PC-9 (cell line): ENCODE data around the gene ARFGAP3. TPM values are rescaled to one million over a fixed set of nuclear protein-coding genes. Genes with fewer than 3 reads are reported as not detected.

Experiments
- BruUV-seq: library from RNA; stranded (reverse); fragments of 400-500 nt; replicated peaks from 2 replicates; lab custom pipeline; 2021; lab: Mats Ljungman, UMichigan
- CTCF ChIA-PET: fragments of 300-600 bp; sonication (Branson Sonifier 250); formaldehyde crosslinking; loops from one replicate; lab custom pipeline; 2022; ENCODE audit warnings: antibody characterized with exemption; lab: Charles Lee
- POLR2A ChIA-PET: fragments of 300-600 bp; sonication (Branson Sonifier 250); formaldehyde crosslinking; loops from one replicate; lab custom pipeline; 2022; ENCODE audit warnings: antibody characterized with exemption; ENCODE audit not compliant: unreplicated experiment; lab: Charles Lee
- DNase-seq, 2 experiments: peaks; one replicate each; pipeline versions ENCODE4 v3.0.0 to v3.0.0-alpha.2; 2015 to 2022; ENCODE audit warnings: mixed read lengths in 1 of 2
- H2AFZ ChIP-seq: fragments of 200-600 bp; sonication (generic); 2 replicates; pipeline ENCODE4 v1.8.1; 2017; ENCODE audit warnings: antibody characterized with exemption
- H3F3A ChIP-seq: fragments of 200-600 bp; sonication (generic); 2 replicates; pipeline ENCODE4 v1.8.1; 2017; ENCODE audit warnings: antibody characterized with exemption, mild to moderate bottlenecking, low read depth; ENCODE audit not compliant: insufficient read depth
- H3K27ac ChIP-seq: fragments of 200-600 bp; sonication (generic); 2 replicates; pipeline ENCODE4 v1.6.1; 2016; ENCODE audit warnings: mixed run types
- H3K27me3 ChIP-seq: fragments of 200-600 bp; sonication (generic); 2 replicates; pipeline ENCODE4 v1.6.1; 2016; ENCODE audit warnings: low read depth, mixed run types; ENCODE audit not compliant: insufficient read depth
- H3K36me3 ChIP-seq: fragments of 200-600 bp; sonication (generic); 2 replicates; pipeline ENCODE4 v1.6.1; 2016; ENCODE audit warnings: low read depth, mixed run types
- H3K4me1 ChIP-seq: fragments of 200-600 bp; sonication (generic); replicated peaks from 2 replicates; pipeline ENCODE4 v1.6.1; 2016; ENCODE audit warnings: mixed run types; ENCODE audit not compliant: insufficient read depth
- H3K4me2 ChIP-seq: fragments of 200-600 bp; sonication (generic); 2 replicates; pipeline ENCODE4 v1.6.1; 2017; ENCODE audit warnings: mixed run types
- H3K4me3 ChIP-seq: fragments of 200-600 bp; sonication (generic); 2 replicates; pipeline ENCODE4 v1.6.1; 2016; ENCODE audit warnings: mixed run types
- H3K79me2 ChIP-seq: fragments of 200-600 bp; sonication (generic); 2 replicates; pipeline ENCODE4 v1.6.1; 2017; ENCODE audit warnings: low read depth, mixed run types
- H3K9me2 ChIP-seq: fragments of 200-600 bp; sonication (generic); 2 replicates; pipeline ENCODE4 v1.8.1; 2017; ENCODE audit warnings: mild to moderate bottlenecking; ENCODE audit not compliant: insufficient read depth
- H3K9me3 ChIP-seq: fragments of 200-600 bp; sonication (generic); 2 replicates; pipeline ENCODE4 v1.8.1; 2016; ENCODE audit warnings: low read depth; ENCODE audit not compliant: insufficient read depth
- H4K20me1 ChIP-seq: fragments of 200-600 bp; sonication (generic); 2 replicates; pipeline ENCODE4 v1.8.1; 2017; ENCODE audit not compliant: insufficient read depth
- EZH2 ChIP-seq: fragments of 200-600 bp; sonication (generic); IDR thresholded peaks from 2 replicates; pipeline ENCODE4 v1.8.0; 2017; ENCODE audit warnings: antibody characterized with exemption, low read depth
- intact Hi-C: fragments of 100-400 bp; cut with micrococcal nuclease; formaldehyde crosslinking; loops from one replicate; pipeline ENCODE4 v1.10.0; 2022; ENCODE audit not compliant: unreplicated experiment
- total RNA-seq: library from RNA; stranded (reverse); gene quantifications from 2 replicates; pipeline ENCODE4 v1.2.3, GENCODE V29; 2021
- TF ChIP-seq, protein P1 (sequence below): fragments of 200-600 bp; sonication (generic); conservative IDR thresholded peaks from 2 replicates; pipeline ENCODE4 v1.6.1; 2017; ENCODE audit warnings: mixed run types, antibody characterized with exemption, mild to moderate bottlenecking, moderate library complexity

The ARFGAP3 gene
- total RNA-seq, 1 experiment from 2014 or later, result 29.1 TPM

DNA sequence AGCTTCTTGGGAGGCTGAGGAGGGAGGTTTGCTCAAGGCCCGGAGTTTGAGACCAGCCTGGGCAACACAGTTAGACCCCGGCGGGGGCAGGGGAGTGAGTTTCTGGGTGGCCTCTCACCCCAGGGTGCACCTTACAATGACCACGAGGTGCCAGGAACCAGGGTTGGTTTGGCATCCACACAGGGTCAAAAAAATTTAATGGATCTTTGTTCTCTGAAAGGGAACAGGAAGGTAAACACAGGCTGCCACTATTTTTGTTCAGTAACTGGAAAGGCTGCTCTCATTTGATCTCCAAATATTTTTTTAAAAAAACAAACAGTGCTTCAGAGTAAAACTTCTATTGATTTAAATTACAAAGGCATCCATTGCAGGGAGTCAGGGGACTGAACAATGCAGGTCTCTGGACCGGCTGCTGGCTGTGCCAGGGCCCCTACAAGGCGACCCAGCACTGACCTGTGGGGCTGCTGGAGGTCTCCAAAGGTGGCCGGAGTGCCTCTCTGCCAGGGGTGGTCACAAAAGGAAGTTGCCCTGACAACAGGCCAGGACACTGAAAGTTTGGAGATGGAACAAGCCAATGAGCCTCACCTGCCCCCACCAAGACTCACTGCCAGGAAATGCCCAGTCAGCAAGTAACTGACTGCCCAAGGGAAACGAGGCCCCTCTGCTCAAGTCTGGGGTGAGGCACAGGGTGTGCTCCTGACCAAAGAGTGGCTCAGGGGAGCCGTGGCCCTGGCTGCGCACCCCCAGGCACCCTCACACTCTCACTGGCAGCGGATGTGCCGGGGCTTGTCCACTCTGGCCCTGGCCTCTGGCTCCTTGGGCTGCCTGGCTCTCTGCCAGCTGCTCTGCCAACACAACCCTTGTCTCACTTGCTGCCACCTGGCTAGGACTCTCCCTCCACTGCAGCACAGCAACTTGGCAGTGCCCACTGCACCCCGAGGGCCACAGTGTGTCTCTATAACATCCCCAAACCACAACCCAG, 51.8 kb downstream of the ARFGAP3 start:
- no peak for TF ChIP-seq EZH2
- TF ChIP-seq, protein P1, sequence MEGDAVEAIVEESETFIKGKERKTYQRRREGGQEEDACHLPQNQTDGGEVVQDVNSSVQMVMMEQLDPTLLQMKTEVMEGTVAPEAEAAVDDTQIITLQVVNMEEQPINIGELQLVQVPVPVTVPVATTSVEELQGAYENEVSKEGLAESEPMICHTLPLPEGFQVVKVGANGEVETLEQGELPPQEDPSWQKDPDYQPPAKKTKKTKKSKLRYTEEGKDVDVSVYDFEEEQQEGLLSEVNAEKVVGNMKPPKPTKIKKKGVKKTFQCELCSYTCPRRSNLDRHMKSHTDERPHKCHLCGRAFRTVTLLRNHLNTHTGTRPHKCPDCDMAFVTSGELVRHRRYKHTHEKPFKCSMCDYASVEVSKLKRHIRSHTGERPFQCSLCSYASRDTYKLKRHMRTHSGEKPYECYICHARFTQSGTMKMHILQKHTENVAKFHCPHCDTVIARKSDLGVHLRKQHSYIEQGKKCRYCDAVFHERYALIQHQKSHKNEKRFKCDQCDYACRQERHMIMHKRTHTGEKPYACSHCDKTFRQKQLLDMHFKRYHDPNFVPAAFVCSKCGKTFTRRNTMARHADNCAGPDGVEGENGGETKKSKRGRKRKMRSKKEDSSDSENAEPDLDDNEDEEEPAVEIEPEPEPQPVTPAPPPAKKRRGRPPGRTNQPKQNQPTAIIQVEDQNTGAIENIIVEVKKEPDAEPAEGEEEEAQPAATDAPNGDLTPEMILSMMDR, result no peak
- H3K27ac ChIP-seq, result no peak overlapping the region
- DNase-seq, result no peak
- no peaks in the 10 kb centered on the region for H3K9me3 ChIP-seq
- intact Hi-C loops, result no loop called here
- no peaks in the 10 kb centered on the region for H3K79me2 ChIP-seq
- no peak overlapping the region for H2AFZ ChIP-seq
- no peaks in the 10 kb centered on the region for H3K27me3 ChIP-seq
- no peak overlapping the region for H3K4me2 ChIP-seq
- H3K9me2 ChIP-seq, result no peaks in the 10 kb centered on the region
- no peak overlapping the region for H3K4me3 ChIP-seq
- BruUV-seq, result no TSS peak
- POLR2A ChIA-PET, result no interaction called here
- peaks cover 14% of the 10 kb centered on the region for H3K4me1 ChIP-seq
- CTCF ChIA-PET, result no interaction called here
- H4K20me1 ChIP-seq, result no peaks in the 10 kb centered on the region
- peaks cover 9% of the 10 kb centered on the region for H3F3A ChIP-seq
- peaks cover 18% of the 10 kb centered on the region for H3K36me3 ChIP-seq

DNA sequence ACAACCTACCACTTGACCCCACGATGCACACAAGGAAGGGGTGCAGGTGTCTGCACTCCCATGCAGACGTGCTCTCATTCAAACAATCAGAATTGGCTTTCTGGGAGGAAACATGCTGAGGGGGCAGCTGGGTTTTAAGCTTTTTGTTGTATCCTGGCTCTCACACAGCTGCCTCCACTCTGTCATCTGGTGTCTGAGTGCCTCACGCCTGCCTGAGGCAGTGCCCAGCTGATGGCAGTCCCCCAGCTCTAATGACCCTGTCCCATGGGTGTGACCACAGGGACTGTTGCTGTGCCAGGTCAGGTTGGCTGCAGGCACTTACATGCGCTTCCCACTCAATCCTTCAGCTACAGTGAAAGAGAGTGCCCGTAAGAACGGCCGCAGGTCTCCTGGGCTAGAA, 53.7 kb downstream of the ARFGAP3 start:
- no TSS peak for BruUV-seq
- Histone ChIP-seq H3K9me2 (no peaks in the 10 kb centered on the region), H3K27me3 (no peaks in the 10 kb centered on the region), H3K9me3 (no peaks in the 10 kb centered on the region), H2AFZ (no peak overlapping the region), H3K79me2 (no peaks in the 10 kb centered on the region), H3K4me1 (peaks cover 14% of the 10 kb centered on the region), H3K27ac (no peak overlapping the region), H3K4me3 (no peak overlapping the region), H3F3A (peaks cover 18% of the 10 kb centered on the region), H4K20me1 (no peaks in the 10 kb centered on the region), H3K36me3 (peaks cover 14% of the 10 kb centered on the region; the same call in 1 of the 2 replicates), H3K4me2 (no peak overlapping the region)
- no peak for DNase-seq
- no peak for TF ChIP-seq EZH2
- TF ChIP-seq, protein P1, result no peak
- intact Hi-C loops, result no loop called here
- ChIA-PET CTCF (interaction anchor here (0.7 kb wide), 1 partner anchor 19 kb away, joined by 4 read pairs; no protein-coding TSS in a partner anchor), POLR2A (no interaction called here)

DNA sequence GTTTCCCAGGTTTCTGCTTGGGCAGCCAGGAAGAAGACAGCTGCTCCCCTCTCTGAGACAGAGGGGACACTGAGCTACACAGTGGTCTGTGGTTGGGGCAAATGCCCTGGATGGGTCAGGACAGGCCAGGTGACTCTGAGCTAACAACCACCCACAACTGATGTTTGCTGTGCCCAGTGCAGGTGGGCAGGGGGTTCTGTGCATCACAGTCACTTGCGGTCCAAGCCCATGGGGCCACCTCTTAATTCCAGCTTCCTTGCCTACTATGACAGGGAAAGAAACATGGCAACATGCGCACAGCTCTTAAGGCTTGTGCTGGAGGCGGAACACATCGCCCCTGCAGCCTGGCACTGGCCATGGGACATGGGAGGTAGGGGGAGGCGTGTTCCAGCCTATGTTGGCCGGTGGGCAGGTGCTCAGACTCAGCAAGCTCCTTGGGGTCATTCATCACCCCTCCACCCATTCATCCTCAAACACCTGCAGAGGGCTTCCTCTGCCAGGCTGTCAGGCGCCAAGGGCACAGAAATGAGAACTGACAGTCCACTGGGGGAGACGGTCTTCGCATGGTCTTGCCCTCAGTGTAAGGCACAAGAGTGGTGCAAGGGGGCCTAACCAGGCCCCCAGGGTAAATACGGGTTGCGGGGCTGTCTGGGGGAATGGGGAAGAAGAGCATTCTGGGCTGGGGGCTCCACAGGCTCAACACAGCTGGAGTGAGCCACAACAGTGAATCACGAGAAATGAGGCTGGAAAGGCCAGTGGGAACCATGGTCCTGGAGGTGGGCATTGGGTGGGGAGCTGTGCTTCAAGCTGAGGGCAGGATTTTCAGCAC, 55.6 kb downstream of the ARFGAP3 start:
- no peaks in the 10 kb centered on the region for H3K79me2 ChIP-seq
- H3K4me2 ChIP-seq, result no peak overlapping the region
- no peaks in the 10 kb centered on the region for H3K27me3 ChIP-seq
- DNase-seq, result no peak
- ChIA-PET CTCF (no interaction called here), POLR2A (no interaction called here)
- no peak overlapping the region for H2AFZ ChIP-seq
- H3K4me1 ChIP-seq, result peaks cover 14% of the 10 kb centered on the region
- TF ChIP-seq EZH2, result no peak
- TF ChIP-seq, protein P1, result no peak
- H4K20me1 ChIP-seq, result no peaks in the 10 kb centered on the region
- H3K4me3 ChIP-seq, result no peak overlapping the region
- peaks cover 26% of the 10 kb centered on the region for H3F3A ChIP-seq
- BruUV-seq, result no TSS peak
- H3K9me2 ChIP-seq, result no peaks in the 10 kb centered on the region
- 0 out of 2 replicates have a peak, but pooled peaks cover under 1% of the 10 kb centered on the region for H3K36me3 ChIP-seq
- intact Hi-C loops, result no loop called here
- no peak overlapping the region for H3K27ac ChIP-seq
- no peaks in the 10 kb centered on the region for H3K9me3 ChIP-seq
